WI38 (cell line): ENCODE results near the gene LRRC36.

ENCODE experiments used
- H3K4me3 ChIP-seq: 2 replicates; pipeline ENCODE4 v1.5.1; 2011; ENCODE audit warnings: low read depth, mild to moderate bottlenecking, control low read depth, low read length
- CTCF ChIP-seq: IDR thresholded peaks from 2 replicates; pipeline ENCODE4 v1.5.1; 2012; ENCODE audit warnings: low read depth, mild to moderate bottlenecking, control low read depth, low read length

The LRRC36 gene

GRCh38 chr16:67390816-67391423, 64.3 kb downstream of the LRRC36 start:
- no peak for TF ChIP-seq CTCF
- H3K4me3 ChIP-seq = no peak overlapping the region

GRCh38 chr16:67391424-67392300, 65.0 kb downstream of the LRRC36 start:
- no peak for TF ChIP-seq CTCF
- no peak overlapping the region for H3K4me3 ChIP-seq

GRCh38 chr16:67392301-67393059, 65.9 kb downstream of the LRRC36 start:
- H3K4me3 ChIP-seq = peak overlapping the region; percentile 45

GRCh38 chr16:67393111-67393787, 66.6 kb downstream of the LRRC36 start, which contains the start of gene TPPP3:
TPPP3 (minus strand) TSS chr16:67393498; CDS start chr16:67391111, 2,387 bp downstream.
- H3K4me3 ChIP-seq = peak within 1 kb of the TSS; percentile 45
- TF ChIP-seq CTCF = peak; percentile 60

More at GRCh38 chr16:67392301-67393059, 65.9 kb downstream of the LRRC36 start:
- no peak for TF ChIP-seq CTCF

- TF ChIP-seq CTCF = no peak
- H3K4me3 ChIP-seq = no peak overlapping the region
These were observed 67.2 kb downstream of the LRRC36 start for GRCh38 chr16:67393788-67394154.

- no peak for TF ChIP-seq CTCF
- H3K4me3 ChIP-seq = no peak overlapping the region
These were observed 67.8 kb downstream of the LRRC36 start for GRCh38 chr16:67394155-67395104.
